Measurements from ENCODE around the gene MAB21L4. TPM values are rescaled to one million over a fixed set of nuclear protein-coding genes. Genes with fewer than 3 reads are reported as not detected.

MAB21L4 gene
- total and polyA plus RNA-seq, 7 experiments from 2014 or later: not detected

DNA sequence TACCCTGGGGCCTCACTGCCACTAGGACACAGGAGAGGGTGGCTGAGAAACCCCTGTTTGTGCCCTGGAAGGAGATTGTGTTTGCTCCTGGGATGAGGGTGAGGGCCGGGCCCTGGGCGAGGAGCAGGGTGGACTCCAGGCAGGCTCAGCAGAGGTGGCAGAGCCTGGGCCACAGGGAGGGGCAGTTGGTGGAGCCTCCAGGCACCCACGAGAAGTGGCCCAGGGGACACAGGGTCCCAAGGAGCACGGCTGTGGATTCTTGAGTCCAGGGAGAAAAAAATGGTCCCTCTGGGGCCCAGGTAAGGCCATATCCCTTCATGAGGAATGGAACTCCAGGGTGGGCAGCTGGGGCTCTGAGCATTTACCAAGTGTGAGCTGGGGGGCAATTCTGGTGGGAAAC lies 8.3 kb downstream of the MAB21L4 start:
- Mint-ChIP-seq H3K27ac (no peak overlapping the region), H3K27me3 (peaks cover 0 to 3% (median 0%) of the 10 kb centered on the region in 5 donors), H3K9me3 (peaks cover 0 to 5% (median 0%) of the 10 kb centered on the region in 11 donors), H3K4me3 (no peak overlapping the region), H3K36me3 (no peaks in the 10 kb centered on the region), H3K4me1 (peaks cover 0 to 7% (median 0%) of the 10 kb centered on the region in 7 donors)
- ATAC-seq: no peak
- Histone ChIP-seq H3K4me1 (ENCODE audit: control insufficient read depth in 2 of 2, insufficient read depth in 2 of 2, low read length in 2 of 2) (no peaks in the 10 kb centered on the region), H3K27ac (ENCODE audit: low read depth, low read length) (no peak overlapping the region), H3K27me3 (ENCODE audit: control insufficient read depth in 2 of 2, insufficient read depth in 2 of 2, low read length in 2 of 2) (no peaks in the 10 kb centered on the region), H3K4me3 (ENCODE audit: low read length) (no peak overlapping the region), H3K9me3 (ENCODE audit: control insufficient read depth in 2 of 3, low read length in 3 of 3) (no peaks in the 10 kb centered on the region), H3K36me3 (ENCODE audit: control insufficient read depth in 2 of 3, insufficient read depth in 3 of 3, low read length in 3 of 3) (no peaks in the 10 kb centered on the region)
- intact Hi-C loops (cut with micrococcal nuclease): no loop called here
- ChIA-PET POLR2A (no interaction called here), CTCF (no interaction called here)
- DNase-seq: no peak

DNA sequence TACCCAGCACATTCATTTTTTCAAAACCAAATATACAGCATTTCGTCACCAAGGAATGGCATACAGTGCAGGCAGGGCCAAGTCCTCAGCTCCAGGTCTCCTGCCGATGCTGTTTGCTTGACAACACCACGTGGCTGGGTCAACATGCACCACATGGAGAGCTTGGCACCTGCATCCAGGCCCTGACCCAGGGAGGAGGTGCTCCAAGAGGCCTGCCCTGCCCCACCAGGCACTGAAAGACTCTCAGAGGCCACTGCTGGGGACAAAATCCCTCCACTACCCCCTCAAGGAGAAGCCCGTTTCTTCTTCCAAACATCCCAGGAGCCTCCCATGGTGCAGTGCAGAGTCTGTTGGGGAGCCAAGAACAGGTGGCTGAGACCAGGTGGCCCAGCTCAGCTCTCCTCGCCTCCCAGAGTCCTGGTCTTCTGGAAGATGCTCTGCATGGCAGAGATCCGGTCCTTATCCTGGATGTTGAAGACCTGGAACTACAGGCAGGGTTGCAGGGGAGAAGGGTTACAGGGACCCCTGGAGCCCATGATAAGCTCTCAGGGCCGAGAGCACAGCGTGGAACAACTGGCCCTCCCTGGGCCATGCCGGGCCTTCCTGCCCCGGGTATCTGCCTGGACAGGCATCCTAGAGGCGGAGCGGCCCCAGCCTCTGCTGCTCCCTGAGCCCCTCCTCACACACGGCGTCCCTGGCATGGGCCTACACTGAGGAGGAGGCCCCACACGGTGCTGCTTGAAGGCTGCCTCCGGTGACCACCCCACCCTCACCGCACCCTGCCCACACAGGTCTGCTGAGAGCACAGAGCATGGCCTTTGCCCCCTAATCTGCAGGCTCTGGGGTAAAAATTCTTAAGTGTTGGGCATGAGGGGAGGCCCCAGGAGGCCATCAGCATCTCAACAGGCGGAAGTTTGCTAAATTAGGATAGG lies 9.0 kb downstream of the MAB21L4 start:
- H3K27ac ChIP-seq (ENCODE audit: low read depth, low read length): no peak overlapping the region
- intact Hi-C loops (cut with micrococcal nuclease): no loop called here
- POLR2A ChIA-PET: no interaction called here
- H3K4me1 ChIP-seq (ENCODE audit: control insufficient read depth in 2 of 2, insufficient read depth in 2 of 2, low read length in 2 of 2): no peaks in the 10 kb centered on the region
- Mint-ChIP-seq H3K4me1 (peaks cover 0 to 7% (median 0%) of the 10 kb centered on the region in 7 donors), H3K27me3 (peaks cover 0 to 6% (median 0%) of the 10 kb centered on the region in 5 donors), H3K27ac (no peak overlapping the region), H3K4me3 (no peak overlapping the region), H3K9me3 (peaks cover 0 to 5% (median 0%) of the 10 kb centered on the region in 11 donors), H3K36me3 (no peaks in the 10 kb centered on the region)
- ATAC-seq: no peak
- CTCF ChIA-PET: no interaction called here
- H3K9me3 ChIP-seq (ENCODE audit: control insufficient read depth in 2 of 3, low read length in 3 of 3): no peaks in the 10 kb centered on the region
- no peak for DNase-seq
- no peaks in the 10 kb centered on the region for H3K36me3 ChIP-seq (ENCODE audit: control insufficient read depth in 2 of 3, insufficient read depth in 3 of 3, low read length in 3 of 3)
- no peaks in the 10 kb centered on the region for H3K27me3 ChIP-seq (ENCODE audit: control insufficient read depth in 2 of 2, insufficient read depth in 2 of 2, low read length in 2 of 2)
- no peak overlapping the region for H3K4me3 ChIP-seq (ENCODE audit: low read length)

DNA sequence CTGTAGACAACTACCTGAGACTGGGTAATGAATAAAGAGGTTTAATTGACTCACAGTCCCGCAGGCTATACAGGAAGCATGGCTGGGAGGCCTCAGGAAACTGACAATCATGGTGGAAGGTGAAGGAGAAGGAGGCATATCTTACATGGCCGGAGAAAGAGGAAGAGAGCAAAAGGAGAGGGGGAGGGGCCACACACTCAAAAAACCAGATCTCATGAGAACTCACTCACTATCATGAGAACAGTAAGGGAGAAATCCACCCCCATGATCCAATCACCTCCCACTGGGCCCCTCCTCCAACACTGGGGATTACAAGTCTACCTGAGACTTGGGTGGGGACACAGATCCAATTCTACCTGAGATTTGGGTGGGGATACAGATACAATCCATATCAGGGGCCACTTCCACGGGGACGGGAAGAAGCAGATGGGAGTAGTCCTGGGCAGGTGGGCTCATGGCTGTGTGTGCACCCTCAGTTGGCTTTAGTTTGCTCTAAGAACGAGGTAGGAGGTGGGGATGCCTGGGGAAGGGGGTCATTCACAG lies 9.9 kb downstream of the MAB21L4 start:
- Mint-ChIP-seq H3K4me3 (no peak overlapping the region), H3K4me1 (peaks cover 0 to 7% (median 0%) of the 10 kb centered on the region in 7 donors), H3K36me3 (no peaks in the 10 kb centered on the region), H3K27ac (no peak overlapping the region), H3K9me3 (peaks cover 0 to 5% (median 0%) of the 10 kb centered on the region in 11 donors), H3K27me3 (peaks cover 0 to 8% (median 0%) of the 10 kb centered on the region in 5 donors)
- CTCF ChIA-PET: no interaction called here
- H3K36me3 ChIP-seq (ENCODE audit: control insufficient read depth in 2 of 3, insufficient read depth in 3 of 3, low read length in 3 of 3): no peaks in the 10 kb centered on the region
- DNase-seq: no peak
- no peaks in the 10 kb centered on the region for H3K27me3 ChIP-seq (ENCODE audit: control insufficient read depth in 2 of 2, insufficient read depth in 2 of 2, low read length in 2 of 2)
- no peak overlapping the region for H3K27ac ChIP-seq (ENCODE audit: low read depth, low read length)
- no peak overlapping the region for H3K4me3 ChIP-seq (ENCODE audit: low read length)
- no peaks in the 10 kb centered on the region for H3K9me3 ChIP-seq (ENCODE audit: control insufficient read depth in 2 of 3, low read length in 3 of 3)
- POLR2A ChIA-PET: no interaction called here
- intact Hi-C loops (cut with micrococcal nuclease): no loop called here
- no peaks in the 10 kb centered on the region for H3K4me1 ChIP-seq (ENCODE audit: control insufficient read depth in 2 of 2, insufficient read depth in 2 of 2, low read length in 2 of 2)
- ATAC-seq: no peak

DNA sequence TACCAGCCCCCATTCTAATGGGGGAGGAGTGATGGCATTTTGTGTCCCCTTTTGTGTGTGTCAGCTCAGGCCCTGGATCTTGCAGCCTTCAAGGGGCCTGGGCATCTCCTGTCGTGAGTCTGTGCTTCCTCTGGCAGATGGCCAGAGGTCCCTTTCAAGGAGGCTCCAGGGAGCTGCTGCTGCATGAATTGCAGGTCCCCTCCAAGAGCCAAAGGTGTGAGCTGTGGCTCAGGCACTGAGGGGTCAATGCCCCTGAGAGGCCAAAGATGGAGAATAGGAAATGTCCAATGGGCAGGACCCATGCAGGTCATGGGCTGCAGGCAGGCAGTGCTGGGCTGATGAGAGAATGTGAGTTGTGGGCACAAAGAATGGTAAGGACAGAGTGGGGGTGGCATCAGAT lies 10.4 kb downstream of the MAB21L4 start:
- no peak for ATAC-seq
- no peak overlapping the region for H3K4me3 Mint-ChIP-seq
- Histone ChIP-seq H3K4me1 (ENCODE audit: control insufficient read depth in 2 of 2, insufficient read depth in 2 of 2, low read length in 2 of 2) (no peaks in the 10 kb centered on the region), H3K27ac (ENCODE audit: low read depth, low read length) (no peak overlapping the region), H3K9me3 (ENCODE audit: control insufficient read depth in 2 of 3, low read length in 3 of 3) (no peaks in the 10 kb centered on the region), H3K36me3 (ENCODE audit: control insufficient read depth in 2 of 3, insufficient read depth in 3 of 3, low read length in 3 of 3) (no peaks in the 10 kb centered on the region), H3K27me3 (ENCODE audit: control insufficient read depth in 2 of 2, insufficient read depth in 2 of 2, low read length in 2 of 2) (no peaks in the 10 kb centered on the region), H3K4me3 (ENCODE audit: low read length) (no peak overlapping the region)
- no peaks in the 10 kb centered on the region for H3K36me3 Mint-ChIP-seq
- CTCF ChIA-PET: no interaction called here
- H3K27me3 Mint-ChIP-seq: peaks cover 0 to 11% (median 0%) of the 10 kb centered on the region in 5 donors
- intact Hi-C loops (cut with micrococcal nuclease): no loop called here
- POLR2A ChIA-PET: no interaction called here
- H3K27ac Mint-ChIP-seq: no peak overlapping the region
- peaks cover 0 to 5% (median 0%) of the 10 kb centered on the region in 11 donors for H3K9me3 Mint-ChIP-seq
- no peak for DNase-seq
- peaks cover 0 to 7% (median 0%) of the 10 kb centered on the region in 7 donors for H3K4me1 Mint-ChIP-seq

DNA sequence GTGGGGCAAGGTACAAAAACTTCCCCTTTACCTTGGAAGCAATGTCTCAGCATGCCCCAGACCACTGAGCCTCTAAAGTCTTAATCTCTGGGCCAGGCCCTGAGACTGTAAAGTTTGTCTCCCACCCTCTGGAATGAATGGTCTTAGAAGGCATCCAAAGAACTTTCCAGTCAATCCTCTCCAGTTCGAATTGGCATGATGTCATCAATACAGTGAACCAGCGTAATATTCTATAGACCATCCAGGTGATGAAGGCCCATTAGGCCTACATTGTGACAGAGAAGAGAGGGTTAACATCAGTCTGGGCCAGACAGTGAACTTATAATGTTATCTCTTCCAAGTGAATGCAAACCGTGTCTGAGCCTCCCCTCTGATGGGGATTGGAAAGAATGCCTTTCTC lies 11.2 kb downstream of the MAB21L4 start:
- Histone ChIP-seq H3K4me1 (ENCODE audit: control insufficient read depth in 2 of 2, insufficient read depth in 2 of 2, low read length in 2 of 2) (no peaks in the 10 kb centered on the region), H3K27ac (ENCODE audit: low read depth, low read length) (no peak overlapping the region), H3K36me3 (ENCODE audit: control insufficient read depth in 2 of 3, insufficient read depth in 3 of 3, low read length in 3 of 3) (no peaks in the 10 kb centered on the region), H3K27me3 (ENCODE audit: control insufficient read depth in 2 of 2, insufficient read depth in 2 of 2, low read length in 2 of 2) (no peaks in the 10 kb centered on the region), H3K4me3 (ENCODE audit: low read length) (no peak overlapping the region), H3K9me3 (ENCODE audit: control insufficient read depth in 2 of 3, low read length in 3 of 3) (no peaks in the 10 kb centered on the region)
- Mint-ChIP-seq H3K27me3 (peaks cover 0 to 11% (median 0%) of the 10 kb centered on the region in 5 donors), H3K27ac (no peak overlapping the region), H3K36me3 (no peaks in the 10 kb centered on the region), H3K9me3 (peaks cover 0 to 5% (median 0%) of the 10 kb centered on the region in 11 donors), H3K4me3 (no peak overlapping the region), H3K4me1 (peaks cover 0 to 7% (median 0%) of the 10 kb centered on the region in 7 donors)
- intact Hi-C loops (cut with micrococcal nuclease): no loop called here
- ChIA-PET CTCF (no interaction called here), POLR2A (no interaction called here)
- ATAC-seq (no peak), DNase-seq (no peak)

DNA sequence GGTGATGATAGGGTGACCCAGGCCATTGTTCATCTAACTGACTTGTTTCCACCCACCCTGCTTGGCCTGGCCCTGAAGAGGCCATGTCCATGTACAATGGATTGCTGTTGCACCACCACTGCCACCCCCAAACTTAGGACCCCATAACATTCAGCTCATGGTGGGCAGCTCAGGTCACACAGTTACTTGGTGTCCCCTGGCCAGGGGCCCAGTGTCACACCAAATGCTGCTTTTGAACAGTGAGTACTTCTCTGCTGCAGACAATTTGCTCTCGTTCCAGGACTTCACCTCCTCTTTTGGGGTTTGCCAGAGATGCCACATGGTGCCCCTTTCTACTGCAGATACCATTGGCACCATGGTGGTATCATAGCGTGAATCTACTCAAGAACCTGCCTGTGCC lies 11.7 kb downstream of the MAB21L4 start:
- no peak overlapping the region for H3K27ac ChIP-seq (ENCODE audit: low read depth, low read length)
- no peaks in the 10 kb centered on the region for H3K36me3 Mint-ChIP-seq
- intact Hi-C loops (cut with micrococcal nuclease): no loop called here
- POLR2A ChIA-PET: no interaction called here
- H3K4me1 ChIP-seq (ENCODE audit: control insufficient read depth in 2 of 2, insufficient read depth in 2 of 2, low read length in 2 of 2): no peaks in the 10 kb centered on the region
- DNase-seq (no peak), ATAC-seq (no peak)
- peaks cover 0 to 5% (median 0%) of the 10 kb centered on the region in 11 donors for H3K9me3 Mint-ChIP-seq
- H3K27ac Mint-ChIP-seq: no peak overlapping the region
- H3K4me1 Mint-ChIP-seq: peaks cover 0 to 7% (median 0%) of the 10 kb centered on the region in 7 donors
- H3K9me3 ChIP-seq (ENCODE audit: control insufficient read depth in 2 of 3, low read length in 3 of 3): no peaks in the 10 kb centered on the region
- H3K27me3 Mint-ChIP-seq: peaks cover 0 to 11% (median 0%) of the 10 kb centered on the region in 5 donors
- no peak overlapping the region for H3K4me3 ChIP-seq (ENCODE audit: low read length)
- no peaks in the 10 kb centered on the region for H3K36me3 ChIP-seq (ENCODE audit: control insufficient read depth in 2 of 3, insufficient read depth in 3 of 3, low read length in 3 of 3)
- CTCF ChIA-PET: no interaction called here
- H3K27me3 ChIP-seq (ENCODE audit: control insufficient read depth in 2 of 2, insufficient read depth in 2 of 2, low read length in 2 of 2): no peaks in the 10 kb centered on the region
- no peak overlapping the region for H3K4me3 Mint-ChIP-seq
